Chondrocyte (in vitro differentiated cells): Measurements from ENCODE around the gene HPS3. TPM values are rescaled to one million over a fixed set of nuclear protein-coding genes. Genes with fewer than 3 reads are reported as not detected.

ENCODE experiments used
- DNase-seq: peaks from one replicate; pipeline ENCODE4 v3.0.0; 2021; ENCODE audit warnings: mixed read lengths, low spot score
- H3K27ac Mint-ChIP-seq: one replicate; pipeline ENCODE4 v1.8.0; 2021; ENCODE audit warnings: mild to moderate bottlenecking, moderate library complexity, mixed read lengths; ENCODE audit not compliant: unreplicated experiment
- H3K27me3 Mint-ChIP-seq: 2 replicates; pipeline ENCODE4 v1.8.0; 2021; ENCODE audit warnings: low read depth, mixed read lengths
- H3K36me3 Mint-ChIP-seq: 2 replicates; pipeline ENCODE4 v1.8.0; 2021; ENCODE audit warnings: low read depth, mixed read lengths
- H3K4me1 Mint-ChIP-seq: 2 replicates; pipeline ENCODE4 v1.8.0; 2021; ENCODE audit warnings: low read depth, mild to moderate bottlenecking, mixed read lengths
- H3K4me3 Mint-ChIP-seq: one replicate; pipeline ENCODE4 v1.8.0; 2021; ENCODE audit warnings: mild to moderate bottlenecking, moderate library complexity, mixed read lengths; ENCODE audit not compliant: unreplicated experiment
- H3K9me3 Mint-ChIP-seq: 2 replicates; pipeline ENCODE4 v1.8.0; 2021; ENCODE audit warnings: low read depth, mixed read lengths
- CTCF ChIP-seq: fragments of 200-600 bp; sonication (generic); IDR thresholded peaks from 2 replicates; pipeline ENCODE4 v1.5.0; 2021; ENCODE audit warnings: antibody characterized with exemption, mild to moderate bottlenecking, moderate library complexity
- long read RNA-seq: library from polyadenylated mRNA; stranded (forward); transcript quantifications from one replicate; pipeline ENCODE4 v2.0.0, GENCODE V29; 2021
- total RNA-seq: library from RNA; stranded (reverse); gene quantifications from 3 replicates; pipeline ENCODE4 v1.2.1, GENCODE V29; 2021

The HPS3 gene
- total RNA-seq = 16.2 to 17.5 TPM (median 16.5 TPM) in 3 replicates
- long read RNA-seq, full-length matches to known transcripts = 45 of 55 reads
- long read RNA-seq, partial matches to known transcripts = 1 of 55 reads
- long read RNA-seq, other reads (novel, unspliced or antisense) = 9 of 55 reads

GRCh38 chr3:149129326-149130205, at the start of gene HPS3:
Gene HPS3, plus strand, starts transcription at chr3:149129638. Its CDS starts 86 bp downstream, at chr3:149129724.
- Mint-ChIP-seq H3K4me3 (peak within 1 kb of the TSS; percentile 81), H3K4me1 (peaks cover 37% of the 10 kb centered on the region)
- peak; percentile 28 for TF ChIP-seq CTCF

GRCh38 chr3:149080011-149080698, 49.3 kb upstream of the HPS3 start:
- H3K4me3 Mint-ChIP-seq = no peak overlapping the region
- no peaks in the 10 kb centered on the region for H3K27me3 Mint-ChIP-seq
- H3K36me3 Mint-ChIP-seq = peaks cover 8% of the 10 kb centered on the region
- H3K4me1 Mint-ChIP-seq = peaks cover 26% of the 10 kb centered on the region
- H3K27ac Mint-ChIP-seq = no peak overlapping the region
- DNase-seq = no peak
- no peaks in the 10 kb centered on the region for H3K9me3 Mint-ChIP-seq
- TF ChIP-seq CTCF = no peak

More at GRCh38 chr3:149129326-149130205, at the start of gene HPS3:
- Mint-ChIP-seq H3K27ac (peak within 1 kb of the TSS; percentile 93), H3K9me3 (no peaks in the 10 kb centered on the region), H3K27me3 (no peaks in the 10 kb centered on the region), H3K36me3 (peaks cover 2% of the 10 kb centered on the region)
- peak; percentile 94 for DNase-seq

- DNase-seq = no peak
- peaks cover 31% of the 10 kb centered on the region for H3K4me1 Mint-ChIP-seq
- H3K27ac Mint-ChIP-seq = no peak overlapping the region
- H3K9me3 Mint-ChIP-seq = no peaks in the 10 kb centered on the region
- no peak for TF ChIP-seq CTCF
- no peaks in the 10 kb centered on the region for H3K27me3 Mint-ChIP-seq
- peaks cover 8% of the 10 kb centered on the region for H3K36me3 Mint-ChIP-seq
- no peak overlapping the region for H3K4me3 Mint-ChIP-seq
Measured at GRCh38 chr3:149080699-149081091, 48.7 kb upstream of the HPS3 start.

GRCh38 chr3:149081772-149082171, 47.7 kb upstream of the HPS3 start:
- Mint-ChIP-seq H3K27me3 (no peaks in the 10 kb centered on the region), H3K4me3 (no peak overlapping the region), H3K27ac (no peak overlapping the region), H3K4me1 (peaks cover 34% of the 10 kb centered on the region), H3K9me3 (peaks cover 2% of the 10 kb centered on the region), H3K36me3 (peaks cover 8% of the 10 kb centered on the region)
- no peak for DNase-seq
- TF ChIP-seq CTCF = no peak

- peak overlapping the region; percentile 96 for H3K4me3 Mint-ChIP-seq
- H3K27me3 Mint-ChIP-seq = no peaks in the 10 kb centered on the region
- H3K27ac Mint-ChIP-seq = peak overlapping the region; percentile 96
- peaks cover 23% of the 10 kb centered on the region for H3K4me1 Mint-ChIP-seq
- no peak for TF ChIP-seq CTCF
- H3K36me3 Mint-ChIP-seq = peaks cover 7% of the 10 kb centered on the region
- H3K9me3 Mint-ChIP-seq = peaks cover 2% of the 10 kb centered on the region
- DNase-seq = no peak
Measured at GRCh38 chr3:149085828-149086231, 43.6 kb upstream of the HPS3 start.
